ENCODE data around the gene CCNE1. TPM values are rescaled to one million over a fixed set of nuclear protein-coding genes. Genes with fewer than 3 reads are reported as not detected.

CCNE1 gene
- total RNA-seq, 6 experiments from 2014 or later, result 5.6 to 7.0 (median 6.5) TPM

DNA sequence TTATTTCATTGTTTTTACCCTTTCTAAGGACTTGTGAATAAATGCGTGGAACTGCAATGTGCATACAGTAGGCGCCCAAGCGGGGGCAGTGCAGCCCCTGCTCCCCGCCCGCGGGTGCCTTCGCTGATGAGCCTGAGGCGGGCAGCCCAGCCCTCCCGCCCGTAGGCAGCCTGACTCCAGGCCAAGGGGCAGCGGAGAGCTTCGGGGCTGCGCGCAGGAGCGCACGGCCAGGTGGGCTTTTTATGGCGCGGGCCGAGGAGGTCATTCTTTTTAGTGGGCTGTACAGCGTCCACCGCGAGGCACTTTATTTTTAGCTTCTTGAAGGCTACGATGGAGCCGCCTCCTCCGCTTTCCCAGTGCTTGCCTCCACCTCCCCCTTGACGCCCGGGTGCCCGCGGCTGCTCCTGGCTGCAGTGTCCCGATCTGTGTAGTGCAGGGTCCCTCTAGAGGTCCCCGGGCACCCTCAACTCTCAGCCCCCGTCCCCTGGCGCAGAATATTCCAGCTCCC lies 60.5 kb downstream of the CCNE1 start:
- H3K4me3 Mint-ChIP-seq, result no peak overlapping the region; the same call in 1 of the 2 replicates
- H3K27ac Mint-ChIP-seq, result no peak overlapping the region
- no peak for DNase-seq
- TF ChIP-seq, protein P1, sequence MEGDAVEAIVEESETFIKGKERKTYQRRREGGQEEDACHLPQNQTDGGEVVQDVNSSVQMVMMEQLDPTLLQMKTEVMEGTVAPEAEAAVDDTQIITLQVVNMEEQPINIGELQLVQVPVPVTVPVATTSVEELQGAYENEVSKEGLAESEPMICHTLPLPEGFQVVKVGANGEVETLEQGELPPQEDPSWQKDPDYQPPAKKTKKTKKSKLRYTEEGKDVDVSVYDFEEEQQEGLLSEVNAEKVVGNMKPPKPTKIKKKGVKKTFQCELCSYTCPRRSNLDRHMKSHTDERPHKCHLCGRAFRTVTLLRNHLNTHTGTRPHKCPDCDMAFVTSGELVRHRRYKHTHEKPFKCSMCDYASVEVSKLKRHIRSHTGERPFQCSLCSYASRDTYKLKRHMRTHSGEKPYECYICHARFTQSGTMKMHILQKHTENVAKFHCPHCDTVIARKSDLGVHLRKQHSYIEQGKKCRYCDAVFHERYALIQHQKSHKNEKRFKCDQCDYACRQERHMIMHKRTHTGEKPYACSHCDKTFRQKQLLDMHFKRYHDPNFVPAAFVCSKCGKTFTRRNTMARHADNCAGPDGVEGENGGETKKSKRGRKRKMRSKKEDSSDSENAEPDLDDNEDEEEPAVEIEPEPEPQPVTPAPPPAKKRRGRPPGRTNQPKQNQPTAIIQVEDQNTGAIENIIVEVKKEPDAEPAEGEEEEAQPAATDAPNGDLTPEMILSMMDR (IDR thresholded peaks at IDR 0.05), result peak; percentile 39
- peaks cover 3% of the 10 kb centered on the region for H3K27me3 Mint-ChIP-seq (ENCODE audit: insufficient read depth)
- peaks cover 4% of the 10 kb centered on the region; the same call in 1 of the 2 replicates for H3K36me3 Mint-ChIP-seq (ENCODE audit: low read depth)
- peaks cover 15% of the 10 kb centered on the region for H3K4me1 Mint-ChIP-seq (ENCODE audit: low read depth)
- H3K9me3 Mint-ChIP-seq, result peaks cover 8% of the 10 kb centered on the region

DNA sequence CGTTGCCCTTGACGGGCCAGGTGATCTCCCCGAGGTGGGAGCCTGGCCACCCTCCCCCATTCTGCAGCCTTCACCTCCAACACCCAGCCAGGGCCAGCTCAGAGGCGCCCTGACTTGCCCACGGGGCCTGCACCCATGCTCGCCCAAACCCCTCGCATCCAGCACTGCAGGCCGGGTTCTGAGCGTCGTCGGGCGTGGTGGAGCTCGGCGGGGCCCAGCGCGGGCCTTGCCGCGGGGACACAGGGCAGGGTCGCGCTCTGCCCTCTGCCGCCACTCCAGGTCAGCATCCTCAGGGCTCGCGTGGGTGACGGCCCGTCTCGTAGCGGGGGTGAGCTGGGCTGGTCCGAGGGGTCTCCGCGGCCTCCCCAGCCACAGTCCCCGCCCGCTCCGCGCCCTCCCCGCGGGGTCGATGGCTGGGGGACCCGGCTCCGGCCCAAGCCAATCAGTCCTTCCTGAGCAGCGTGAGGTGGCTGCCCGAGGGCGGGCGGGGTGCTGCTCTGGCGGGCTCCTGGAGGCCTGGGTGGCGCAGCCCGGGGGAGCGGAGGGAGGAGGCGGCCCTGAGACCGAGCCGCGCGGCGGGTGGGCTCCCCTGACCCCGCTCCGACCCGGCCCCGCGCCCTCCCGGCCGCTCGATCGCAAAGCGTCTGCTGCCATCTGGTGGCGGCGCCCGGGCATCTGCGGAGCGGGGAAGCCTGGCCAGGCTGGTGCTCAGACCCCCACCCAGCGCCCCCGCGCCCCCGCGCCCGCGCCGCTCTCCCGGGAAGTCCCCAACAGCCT lies 61.4 kb downstream of the CCNE1 start:
- Mint-ChIP-seq H3K4me1 (ENCODE audit: low read depth) (peaks cover 20% of the 10 kb centered on the region), H3K9me3 (peaks cover 2% of the 10 kb centered on the region; the same call in 1 of the 2 replicates), H3K4me3 (peak overlapping the region; percentile 36; the same call in 1 of the 2 replicates), H3K36me3 (ENCODE audit: low read depth) (no peaks in the 10 kb centered on the region), H3K27ac (no peak overlapping the region), H3K27me3 (ENCODE audit: insufficient read depth) (peaks cover 3% of the 10 kb centered on the region)
- DNase-seq, result no peak
- TF ChIP-seq, protein P1 (IDR thresholded peaks at IDR 0.05), result peak; percentile 95

Other genes starting within 250 kb of the CCNE1 start
- gene POP4, start 205.7 kb upstream of the CCNE1 start, total RNA-seq (2021; fragmentation: NEBNext Ultra II Directional; extraction: Animal tissue kit (Norgen Biotek cat#: 25700)), result 100 to 1,000 TPM in 2 of 6 experiments, 10 to 100 TPM in 4; 73.9 to 104 (median 88.8) TPM
- 1 to 10 TPM; 1.4 to 2.8 (median 2.6) TPM for gene PLEKHF1, start 146.5 kb upstream of the CCNE1 start, total RNA-seq (2021; fragmentation: NEBNext Ultra II Directional; extraction: Animal tissue kit (Norgen Biotek cat#: 25700))
- 10 to 100 TPM; 23.3 to 32.7 (median 24.7) TPM for gene C19orf12, start 96.7 kb upstream of the CCNE1 start, total RNA-seq (2021; fragmentation: NEBNext Ultra II Directional; extraction: Animal tissue kit (Norgen Biotek cat#: 25700))
- gene URI1, start 130.2 kb downstream of the CCNE1 start, total RNA-seq (2021; fragmentation: NEBNext Ultra II Directional; extraction: Animal tissue kit (Norgen Biotek cat#: 25700)), result 10 to 100 TPM; 45.8 to 53.8 (median 47.1) TPM